Stimulated activated CD4-positive, alpha-beta T cell treated with anti-CD3 and anti-CD28 coated beads, TNF-alpha, amount 100 ng/mL, for 1 hour (primary cell): ENCODE measurements around the gene GPR149.
"Not testable (repeated sequence)": the region's sequence is repeated elsewhere in the genome, so short reads cannot be mapped to it uniquely, and the experiment has no call there.

ENCODE experiments used
- DNase-seq, 3 donors: peaks; one replicate each; pipeline ENCODE4 v3.0.0-alpha.2; 2020; ENCODE audit warnings: low read depth in 3 of 3, low spot score in 1 of 3

GPR149 gene

GRCh38 chr3:154430014-154430413 lies at the start of gene GPR149:
TSS of gene GPR149 (minus strand) at chr3:154430190. CDS start at chr3:154429615, 575 bp downstream.
- DNase-seq, result no peak

GRCh38 chr3:154473769-154474168 lies 43.8 kb upstream of the GPR149 start:
- no peak for DNase-seq

- no peak for DNase-seq
These were observed 39.6 kb upstream of the GPR149 start for GRCh38 chr3:154469585-154469984.

GRCh38 chr3:154464440-154465190 lies 34.6 kb upstream of the GPR149 start:
- no peak for DNase-seq

- no peak for DNase-seq
These were observed 28.6 kb upstream of the GPR149 start for GRCh38 chr3:154458560-154458959.

- not testable (repeated sequence) for DNase-seq
These were observed 9.1 kb upstream of the GPR149 start for GRCh38 chr3:154439081-154439480.

GRCh38 chr3:154431043-154431442 lies 1.1 kb upstream of the GPR149 start:
- no peak for DNase-seq

- DNase-seq, result no peak
These were observed 1.4 kb downstream of the GPR149 start for GRCh38 chr3:154428286-154429206.

GRCh38 chr3:154427685-154428285 lies 2.2 kb downstream of the GPR149 start:
- no peak for DNase-seq

GRCh38 chr3:154422694-154423093 lies 7.3 kb downstream of the GPR149 start:
- DNase-seq, result no peak

- DNase-seq, result no peak
These were observed 8.9 kb downstream of the GPR149 start for GRCh38 chr3:154421083-154421482.

- DNase-seq, result no peak
These were observed 31.7 kb downstream of the GPR149 start for GRCh38 chr3:154398084-154398967.

- DNase-seq, result no peak
These were observed 40.1 kb downstream of the GPR149 start for GRCh38 chr3:154389861-154390260.

- DNase-seq, result no peak
These were observed 45.5 kb downstream of the GPR149 start for GRCh38 chr3:154384479-154384878.

- no peak for DNase-seq
These were observed 51.7 kb downstream of the GPR149 start for GRCh38 chr3:154378311-154378710.

- DNase-seq, result no peak
These were observed 62.8 kb downstream of the GPR149 start for GRCh38 chr3:154367221-154367620.

- no peak for DNase-seq
These were observed 65.1 kb downstream of the GPR149 start for GRCh38 chr3:154364849-154365248.

- DNase-seq, result no peak
These were observed 68.9 kb downstream of the GPR149 start for GRCh38 chr3:154361099-154361498.

- no peak for DNase-seq
These were observed 74.0 kb downstream of the GPR149 start for GRCh38 chr3:154356009-154356408.

GRCh38 chr3:154349223-154349622 lies 80.8 kb downstream of the GPR149 start:
- DNase-seq, result no peak
